ENCODE measurements around the gene SSC4D.

GRCh38 chr7:76396864-76397263 is 12.6 kb downstream of the SSC4D start:
- TF ChIP-seq CTCF (IDR thresholded peaks at IDR 0.05; ENCODE audit: insufficient read depth, low read length) (no peak), POLR2AphosphoS5 (IDR thresholded peaks at IDR 0.05; ENCODE audit: low read depth) (no peak), GABPA (IDR thresholded peaks at IDR 0.05; ENCODE audit: low read depth) (no peak), REST (IDR thresholded peaks at IDR 0.05; ENCODE audit: insufficient replicate concordance, low read depth) (no peak), SPI1 (IDR thresholded peaks at IDR 0.05; ENCODE audit: borderline replicate concordance, low read depth) (no peak)

All from HL-60 (cell line).